ENCODE measurements around the gene RFFL.

Gene RFFL

DNA sequence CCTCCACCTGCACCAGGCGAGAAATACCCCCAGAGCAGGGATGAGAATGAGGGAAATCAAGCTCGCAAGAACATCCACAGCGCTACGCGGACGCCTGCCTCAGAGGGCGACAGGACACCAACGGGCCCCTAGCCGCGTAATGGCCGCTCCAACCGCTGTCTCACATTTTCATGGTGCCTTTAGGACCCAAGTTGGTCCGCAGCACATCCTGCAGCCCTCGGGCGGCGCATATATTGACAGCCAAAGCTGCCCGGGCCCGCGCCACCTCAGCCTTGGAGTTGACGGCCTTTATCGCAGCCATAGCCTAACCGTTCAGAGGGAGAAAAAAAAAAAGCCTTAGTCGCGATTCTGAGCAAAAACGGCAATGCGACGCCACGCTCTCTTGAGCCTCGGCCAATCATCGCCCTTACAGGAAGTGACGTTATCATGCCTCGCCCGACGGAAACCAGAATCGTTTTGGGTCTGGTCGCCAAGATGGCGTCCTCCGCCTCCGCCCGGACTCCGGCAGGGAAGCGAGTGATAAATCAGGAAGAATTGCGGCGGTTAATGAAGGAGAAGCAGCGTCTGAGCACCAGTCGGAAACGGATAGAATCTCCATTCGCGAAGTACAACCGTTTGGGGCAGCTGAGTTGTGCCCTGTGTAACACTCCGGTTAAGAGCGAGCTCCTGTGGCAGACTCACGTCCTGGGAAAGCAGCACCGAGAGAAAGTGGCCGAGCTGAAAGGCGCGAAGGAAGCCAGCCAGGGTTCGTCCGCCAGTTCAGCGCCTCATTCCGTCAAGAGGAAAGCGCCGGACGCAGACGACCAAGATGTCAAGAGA lies 102.2 kb downstream of the RFFL start, which contains the start of the genes CCT6B and ZNF830:
Gene CCT6B, minus strand, starts transcription at position 368 of the 819 bp plus-strand sequence. Its CDS starts 67 bp downstream, at position 301.
Gene ZNF830, plus strand, starts transcription at position 448 of the 819 bp plus-strand sequence. Its CDS starts 27 bp downstream, at position 475.
- H3K27me3 ChIP-seq (ENCODE audit: control insufficient read depth, insufficient read depth, low read length): peaks cover 14% of the 10 kb centered on the region
- H3K9me3 ChIP-seq (ENCODE audit: control insufficient read depth, insufficient read depth, low read length): no peaks in the 10 kb centered on the region
- H3K4me1 ChIP-seq (ENCODE audit: control insufficient read depth, insufficient read depth, low read length): peaks cover 8% of the 10 kb centered on the region; the same call in 1 of the 2 replicates
- H3K4me3 ChIP-seq (ENCODE audit: low read depth, low read length): peak within 1 kb of the TSS; percentile 98
- peak within 1 kb of the TSS; percentile 96 for H3K9ac ChIP-seq (ENCODE audit: low read depth, low read length)
- H3K36me3 ChIP-seq (ENCODE audit: control insufficient read depth, insufficient read depth, low read length): peaks cover 24% of the 10 kb centered on the region
- H3K27ac ChIP-seq (ENCODE audit: low read depth, low read length): peak within 1 kb of the TSS; percentile 93

DNA sequence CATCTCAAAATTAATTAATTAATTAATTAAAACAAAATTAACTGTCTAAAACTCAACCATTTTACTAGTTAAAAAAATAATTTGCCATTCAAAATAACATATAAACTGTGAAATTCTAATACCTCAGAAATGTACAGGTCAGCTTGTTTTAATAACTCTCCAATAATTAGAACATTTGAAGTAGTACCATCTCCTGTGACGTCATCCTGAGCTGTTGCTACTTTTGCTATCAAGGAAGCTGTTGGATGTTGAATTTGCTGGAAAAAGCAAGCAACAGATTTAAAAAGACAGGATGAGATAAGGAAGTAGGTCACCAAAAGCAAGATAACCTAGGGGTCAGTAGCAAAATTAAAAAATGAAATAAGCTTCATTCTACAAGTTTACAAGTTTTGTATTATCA lies 105.1 kb downstream of the RFFL start:
- Histone ChIP-seq H3K4me1 (ENCODE audit: control insufficient read depth, insufficient read depth, low read length) (peaks cover 8% of the 10 kb centered on the region; the same call in 1 of the 2 replicates), H3K27me3 (ENCODE audit: control insufficient read depth, insufficient read depth, low read length) (peaks cover 14% of the 10 kb centered on the region), H3K36me3 (ENCODE audit: control insufficient read depth, insufficient read depth, low read length) (peaks cover under 1% of the 10 kb centered on the region; the same call in 1 of the 2 replicates), H3K9me3 (ENCODE audit: control insufficient read depth, insufficient read depth, low read length) (no peaks in the 10 kb centered on the region), H3K4me3 (ENCODE audit: low read depth, low read length) (no peak overlapping the region), H3K9ac (ENCODE audit: low read depth, low read length) (no peak overlapping the region), H3K27ac (ENCODE audit: low read depth, low read length) (no peak overlapping the region)

Data from HUES48 (cell line).